ENCODE measurements around the gene ARAP3. TPM values are rescaled to one million over a fixed set of nuclear protein-coding genes. Genes with fewer than 3 reads are reported as not detected.
"Not testable (repeated sequence)": the region's sequence is repeated elsewhere in the genome, so short reads cannot be mapped to it uniquely, and the experiment has no call there.

Gene ARAP3
- polyA plus RNA-seq (2012; ENCODE audit: insufficient read depth, insufficient read length): not detected

- H3K4me3 ChIP-seq (ENCODE audit: low read length): no peak within 1 kb of the TSS
- no peak for DNase-seq (ENCODE audit: low read depth, low spot score)
Measured at GRCh38 chr5:141681695-141682641, at the start of gene ARAP3. Gene ARAP3 (minus strand): TSS chr5:141682230. CDS start chr5:141680486, 1,744 bp downstream.

DNA sequence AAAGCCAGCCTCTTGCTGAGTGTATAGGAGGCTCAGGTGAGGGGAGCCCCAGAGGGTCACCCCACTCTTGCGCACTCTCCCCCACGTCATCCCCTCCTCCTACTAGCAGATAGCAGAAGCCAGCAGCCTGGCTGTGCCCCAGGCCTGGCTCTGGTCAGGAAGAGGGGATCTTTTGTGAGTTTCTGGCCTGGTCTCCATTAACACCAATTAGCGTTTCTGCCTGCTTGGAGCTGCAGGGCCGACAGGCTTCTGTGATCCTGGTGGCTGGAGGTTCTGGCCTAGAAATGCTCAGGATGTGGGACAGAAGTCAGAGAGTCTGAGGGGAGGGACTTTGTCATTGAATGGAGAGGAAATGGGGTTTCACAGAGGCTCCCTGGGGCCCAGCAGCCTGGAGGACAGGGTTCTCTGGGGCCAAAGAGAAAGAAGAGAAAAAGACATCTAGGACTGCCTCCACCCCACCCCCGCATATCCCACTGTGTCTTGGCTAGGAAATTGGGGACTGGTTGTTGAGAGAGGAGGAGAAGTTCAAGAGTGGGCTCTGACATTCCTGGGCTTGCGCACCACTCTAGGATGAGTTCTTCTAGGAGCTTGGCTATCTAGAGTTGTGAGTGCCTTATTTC lies 47.5 kb upstream of the ARAP3 start:
- no peak for DNase-seq (ENCODE audit: low read depth, low spot score)
- no peak overlapping the region for H3K4me3 ChIP-seq (ENCODE audit: low read length)

DNA sequence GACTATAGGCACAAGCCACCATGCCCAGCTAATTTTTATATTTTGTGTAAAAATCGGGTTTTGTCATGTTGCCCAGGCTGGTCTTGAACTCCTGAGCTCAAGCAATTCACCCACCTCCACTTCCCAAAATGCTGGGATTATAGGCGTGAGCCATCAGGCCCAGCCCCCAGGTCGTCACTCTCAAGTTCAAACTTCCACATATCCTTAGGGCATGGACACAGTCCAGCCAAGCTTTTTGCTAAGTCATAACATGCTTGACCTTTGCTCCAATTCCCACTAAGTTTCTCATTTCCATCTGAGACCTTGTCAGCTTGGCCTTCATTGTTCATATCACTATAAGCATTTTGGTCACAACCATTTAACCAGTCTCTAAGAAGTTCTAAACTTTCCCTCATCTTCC lies 43.9 kb upstream of the ARAP3 start:
- DNase-seq (ENCODE audit: low read depth, low spot score): no peak

DNA sequence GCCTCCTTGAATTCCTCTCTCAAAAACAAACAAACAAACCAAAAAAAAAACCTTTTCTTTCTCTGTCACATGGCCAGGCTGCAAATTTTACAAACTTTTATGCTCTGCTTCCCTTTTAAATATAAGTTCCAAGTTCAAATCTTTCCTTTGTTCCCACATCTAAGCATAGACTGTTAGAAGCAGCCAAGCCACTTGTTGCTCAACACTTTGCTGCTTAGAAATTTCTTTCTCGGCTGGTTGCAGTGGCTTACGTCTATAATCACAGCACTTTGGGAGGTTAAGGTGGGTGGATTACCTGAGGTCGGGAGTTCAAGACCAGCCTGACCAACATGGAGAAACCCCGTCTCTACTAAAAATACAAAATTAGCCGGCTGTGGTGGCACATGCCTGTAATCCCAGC lies 43.1 kb upstream of the ARAP3 start:
- not testable (repeated sequence) for H3K4me3 ChIP-seq (ENCODE audit: low read length); DNase-seq (ENCODE audit: low read depth, low spot score)

More for the DNA sequence above, 43.9 kb upstream of the ARAP3 start:
- no peak overlapping the region for H3K4me3 ChIP-seq (ENCODE audit: low read length)

DNA sequence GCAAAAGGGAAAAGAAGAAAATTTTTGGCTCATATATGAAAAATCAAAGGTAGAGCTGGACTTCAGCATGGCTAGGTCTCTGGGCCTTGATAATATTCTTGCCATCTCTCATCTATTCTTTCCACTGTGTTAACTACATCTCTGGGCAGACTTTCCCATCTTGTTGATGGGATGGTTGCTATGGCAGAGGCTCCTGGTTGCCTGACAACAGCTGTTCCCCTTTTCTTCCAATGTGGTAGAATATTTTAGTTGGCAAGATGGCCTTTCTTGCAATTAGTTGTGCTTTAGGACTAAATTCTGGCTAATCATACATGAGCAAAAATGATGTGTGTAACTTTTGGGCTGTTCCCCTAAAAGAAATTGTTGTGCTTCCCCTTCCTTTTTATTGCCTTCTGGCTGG lies 40.2 kb upstream of the ARAP3 start:
- H3K4me3 ChIP-seq (ENCODE audit: low read length): no peak overlapping the region
- DNase-seq (ENCODE audit: low read depth, low spot score): no peak

DNA sequence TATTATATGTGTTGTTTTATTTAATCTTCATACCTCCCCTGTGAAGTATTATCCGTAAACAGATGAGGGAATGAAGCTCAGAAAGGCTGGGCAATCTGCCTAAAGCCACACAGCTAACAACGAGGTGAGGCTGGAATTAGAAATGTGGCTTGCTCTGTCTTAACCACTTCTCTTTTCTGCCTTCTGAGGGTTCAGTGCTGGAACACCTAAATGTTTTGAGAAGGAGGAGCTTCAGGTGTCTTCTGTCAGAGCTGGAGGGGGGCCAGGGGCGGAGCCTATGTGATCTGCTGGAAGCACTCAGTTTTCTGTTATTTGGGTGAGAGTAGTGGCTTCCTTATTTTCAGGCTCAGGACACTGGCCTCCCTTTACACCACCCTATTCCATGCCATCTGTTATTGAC lies 35.0 kb upstream of the ARAP3 start:
- no peak overlapping the region for H3K4me3 ChIP-seq (ENCODE audit: low read length)
- DNase-seq (ENCODE audit: low read depth, low spot score): no peak

- no peak overlapping the region for H3K4me3 ChIP-seq (ENCODE audit: low read length)
- no peak for DNase-seq (ENCODE audit: low read depth, low spot score)
Measured at GRCh38 chr5:141716468-141716867, 34.4 kb upstream of the ARAP3 start.

- DNase-seq (ENCODE audit: low read depth, low spot score): no peak
- H3K4me3 ChIP-seq (ENCODE audit: low read length): no peak overlapping the region
Measured at GRCh38 chr5:141716009-141716408, 34.0 kb upstream of the ARAP3 start.

- no peak overlapping the region for H3K4me3 ChIP-seq (ENCODE audit: low read length)
- DNase-seq (ENCODE audit: low read depth, low spot score): no peak
Measured at GRCh38 chr5:141715346-141715905, 33.4 kb upstream of the ARAP3 start.

GRCh38 chr5:141714542-141715310 lies 32.7 kb upstream of the ARAP3 start:
- H3K4me3 ChIP-seq (ENCODE audit: low read length): no peak overlapping the region
- DNase-seq (ENCODE audit: low read depth, low spot score): no peak

GRCh38 chr5:141713616-141714309 lies 31.7 kb upstream of the ARAP3 start:
- H3K4me3 ChIP-seq (ENCODE audit: low read length): no peak overlapping the region
- no peak for DNase-seq (ENCODE audit: low read depth, low spot score)

DNA sequence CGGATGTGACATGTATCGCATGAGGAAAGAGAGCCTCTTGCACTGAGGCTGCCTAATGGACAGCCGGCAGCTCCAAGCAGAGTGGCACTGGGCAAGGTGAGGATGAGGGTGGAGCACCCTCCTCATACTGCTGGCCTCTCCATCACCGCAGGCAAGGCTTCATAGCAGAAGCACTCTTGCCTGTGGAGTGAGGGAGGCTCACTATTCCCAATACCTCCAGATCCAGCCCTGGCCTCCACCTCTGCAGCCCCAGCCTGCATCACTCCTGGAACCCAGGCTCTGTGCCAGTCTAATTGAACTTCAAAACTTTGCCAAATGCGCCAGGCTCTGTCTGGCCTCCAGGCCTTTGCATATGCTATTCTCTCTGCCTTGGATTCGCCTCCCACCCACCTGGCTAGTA lies 29.7 kb upstream of the ARAP3 start:
- H3K4me3 ChIP-seq (ENCODE audit: low read length): no peak overlapping the region
- no peak for DNase-seq (ENCODE audit: low read depth, low spot score)

DNA sequence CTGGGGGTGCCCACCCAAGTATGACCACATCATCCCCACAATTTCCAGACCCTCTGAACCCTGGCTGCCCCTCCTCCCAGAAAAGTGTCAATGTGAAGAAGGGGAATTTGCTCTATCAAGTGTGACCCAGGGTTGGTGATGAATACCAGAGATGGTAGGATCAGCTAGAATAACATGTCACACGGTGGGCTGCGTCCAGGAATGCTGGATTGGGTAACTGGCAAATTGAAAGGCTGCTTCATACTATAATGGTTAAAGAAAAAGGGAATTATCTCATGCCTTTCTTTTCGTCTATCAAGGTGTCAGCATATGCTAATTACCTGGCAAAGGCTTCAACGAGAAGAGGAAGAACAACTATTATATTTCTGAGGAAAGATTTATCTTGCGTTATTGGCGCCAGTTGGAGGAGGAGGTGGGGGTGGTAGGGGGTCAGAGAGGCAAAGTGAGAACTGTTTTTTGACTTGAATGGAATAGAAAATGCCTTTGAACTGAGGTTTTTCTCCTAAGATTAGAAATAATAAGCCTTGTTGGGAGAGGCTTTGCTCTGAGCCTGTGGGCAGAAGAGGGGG lies 27.8 kb upstream of the ARAP3 start:
- DNase-seq (ENCODE audit: low read depth, low spot score): no peak
- H3K4me3 ChIP-seq (ENCODE audit: low read length): no peak overlapping the region

DNA sequence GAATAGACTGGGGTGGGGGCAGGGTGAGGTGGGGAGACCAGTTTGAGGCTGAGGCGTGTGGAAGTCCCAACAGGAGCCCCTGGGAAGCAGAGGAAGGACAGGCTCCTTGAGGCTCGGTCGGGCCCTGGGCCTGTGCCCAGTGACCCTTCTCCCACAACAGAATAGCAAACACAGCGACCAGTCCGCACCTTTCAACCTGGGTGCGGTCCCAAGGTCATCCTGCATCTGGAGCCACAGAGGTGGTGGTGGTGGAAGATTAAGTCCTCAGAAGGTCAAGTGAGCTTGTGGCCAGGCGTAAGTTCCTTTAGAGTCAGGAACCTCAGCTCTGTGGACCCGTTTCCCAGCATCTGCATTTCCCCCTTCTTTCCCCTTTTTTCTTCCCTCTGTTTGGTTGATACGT lies 26.0 kb upstream of the ARAP3 start:
- no peak for DNase-seq (ENCODE audit: low read depth, low spot score)
- no peak overlapping the region for H3K4me3 ChIP-seq (ENCODE audit: low read length)

DNA sequence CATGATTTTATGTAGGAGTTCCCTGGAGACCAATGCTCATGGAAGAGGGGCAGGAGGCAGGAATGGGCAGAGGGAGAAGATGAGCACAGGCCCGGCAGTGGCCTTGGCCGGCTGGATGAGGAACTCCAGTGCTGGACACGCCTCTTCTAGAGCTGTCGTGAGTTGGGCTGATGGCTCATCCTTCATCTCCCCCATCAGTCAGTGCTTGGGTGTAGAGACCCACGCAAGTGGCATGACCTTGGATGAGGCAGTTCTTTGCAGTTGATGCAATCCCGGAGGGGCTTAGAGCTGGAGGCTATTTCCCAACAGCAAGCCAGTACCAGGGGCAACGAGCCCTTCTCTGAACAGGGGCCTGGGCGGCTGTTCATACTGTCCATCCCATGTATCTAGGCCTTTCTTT lies 25.5 kb upstream of the ARAP3 start:
- no peak for DNase-seq (ENCODE audit: low read depth, low spot score)
- no peak overlapping the region for H3K4me3 ChIP-seq (ENCODE audit: low read length)

GRCh38 chr5:141706121-141706520 lies 24.1 kb upstream of the ARAP3 start:
- no peak overlapping the region for H3K4me3 ChIP-seq (ENCODE audit: low read length)
- no peak for DNase-seq (ENCODE audit: low read depth, low spot score)

GRCh38 chr5:141705469-141705868 lies 23.4 kb upstream of the ARAP3 start:
- no peak for DNase-seq (ENCODE audit: low read depth, low spot score)
- no peak overlapping the region for H3K4me3 ChIP-seq (ENCODE audit: low read length)

DNA sequence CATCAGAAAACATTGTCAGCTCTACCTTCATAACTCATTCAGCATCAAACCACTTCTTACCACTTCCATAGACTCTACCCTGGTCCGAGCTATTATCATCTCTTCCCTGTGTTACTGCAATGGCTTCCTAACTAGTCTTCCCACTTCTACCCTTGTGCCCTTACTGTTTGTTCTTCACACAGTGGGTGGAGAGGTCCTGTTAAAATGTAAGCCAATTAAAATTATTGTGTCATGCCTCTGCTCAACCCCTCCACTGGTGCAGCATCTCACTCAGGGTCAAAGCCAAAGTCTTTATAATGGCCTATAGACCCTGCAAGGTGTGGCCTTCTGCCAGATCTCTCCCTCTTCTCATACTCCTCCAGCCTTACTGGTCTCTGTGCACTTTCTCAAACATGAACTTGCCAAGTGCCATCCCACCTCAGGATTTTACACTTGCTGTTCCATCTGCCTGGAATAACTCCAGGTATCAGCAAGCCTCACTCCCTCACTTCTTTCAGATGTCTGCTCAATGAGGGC lies 22.8 kb upstream of the ARAP3 start:
- DNase-seq (ENCODE audit: low read depth, low spot score): no peak
- no peak overlapping the region for H3K4me3 ChIP-seq (ENCODE audit: low read length)

Data from Jurkat, Clone E6-1 (cell line).